Lung (tissue), 12 donors: ENCODE results near the gene DHX9. TPM values are rescaled to one million over a fixed set of nuclear protein-coding genes. Genes with fewer than 3 reads are reported as not detected.

ENCODE experiments used
- ATAC-seq: fragments of 200-7000 bp; cut with Tn5 transposase; one replicate; pipeline ENCODE4 v1.9.1; 2020; ENCODE audit warnings: moderate number of reproducible peaks; ENCODE audit not compliant: insufficient read depth, low FRiP score
- DNase-seq, 3 donors: peaks; one replicate each; pipeline ENCODE4 v3.0.0-alpha.2; 2013 to 2017
- H3K27ac ChIP-seq, 2 donors: one replicate each; pipeline ENCODE4 v1.5.1; 2013; ENCODE audit warnings: mild to moderate bottlenecking in 2 of 2, moderate library complexity in 2 of 2, control low read depth in 1 of 2, inconsistent platforms in 1 of 2, low read depth in 1 of 2, low read length in 1 of 2
- H3K27me3 ChIP-seq, 3 donors: one replicate each; pipeline ENCODE4 v1.5.1; 2013; ENCODE audit warnings: low read length in 2 of 3; ENCODE audit not compliant: control insufficient read depth in 3 of 3, insufficient read depth in 3 of 3
- H3K36me3 ChIP-seq, 4 donors: one replicate each; pipeline ENCODE4 v1.5.1; 2013; ENCODE audit warnings: low read length in 4 of 4, mild to moderate bottlenecking in 1 of 4, moderate library complexity in 1 of 4; ENCODE audit not compliant: control insufficient read depth in 4 of 4, insufficient read depth in 4 of 4
- H3K4me1 ChIP-seq, 5 donors: one replicate each; pipeline ENCODE4 v1.5.1; 2013; ENCODE audit warnings: low read length in 5 of 5, mild to moderate bottlenecking in 2 of 5, moderate library complexity in 1 of 5; ENCODE audit not compliant: control insufficient read depth in 5 of 5, insufficient read depth in 5 of 5
- H3K4me3 ChIP-seq: one replicate; pipeline ENCODE4 v1.5.1; 2013; ENCODE audit warnings: mild to moderate bottlenecking, control low read depth, moderate library complexity
- H3K9ac ChIP-seq, 2 donors: one replicate each; pipeline ENCODE4 v1.5.1; 2013; ENCODE audit warnings: low read length in 2 of 2, control low read depth in 1 of 2; ENCODE audit not compliant: insufficient read depth in 1 of 2
- H3K9me3 ChIP-seq, 4 donors: one replicate each; pipeline ENCODE4 v1.5.1; 2013; ENCODE audit warnings: low read length in 3 of 4, mild to moderate bottlenecking in 1 of 4, moderate library complexity in 1 of 4; ENCODE audit not compliant: control insufficient read depth in 4 of 4, insufficient read depth in 3 of 4
- WGBS, 2 donors: extraction: QIAGEN DNeasy Blood & Tissue Kit; methylation state at CpG; one replicate each; pipeline ENCODE4 v1.1.7; 2013; 5-methylcytosine and 5-hydroxymethylcytosine counted together
- polyA plus RNA-seq, 2 donors: library from polyadenylated mRNA; stranded (reverse); fragments of 200-250 nt; gene quantifications; one replicate each; pipeline ENCODE4 v1.2.1, GENCODE V29; 2013
- total RNA-seq, 2 donors: library from RNA; depleted of rRNA in 1 of 2; stranded (reverse); fragments of >200 nt in 1 of 2; gene quantifications; one replicate each; pipeline ENCODE4 v1.2.1, GENCODE V29; 2014 to 2021
- TF ChIP-seq, protein P1 (sequence below): IDR thresholded peaks from 2 replicates; pipeline ENCODE4 v1.5.1; 2012; ENCODE audit warnings: mild to moderate bottlenecking; ENCODE audit errors: control extremely low read depth, extremely low read depth
- donor health status: control.
- donor health status: control.
- donor health status: Bipolar disorder and iron deficiency.
- donor health status: healthy.
- donor health status: DM: yes; HTN: yes; CAD: no.

DHX9 gene
- total and polyA plus RNA-seq, 4 donors = 55.5 to 157 (median 114) TPM

GRCh38 chr1:182833271-182833670 lies 5.9 kb upstream of the DHX9 start:
- peaks cover 0 to 3% (median 0%) of the 10 kb centered on the region in 4 donors for H3K36me3 ChIP-seq

DNA sequence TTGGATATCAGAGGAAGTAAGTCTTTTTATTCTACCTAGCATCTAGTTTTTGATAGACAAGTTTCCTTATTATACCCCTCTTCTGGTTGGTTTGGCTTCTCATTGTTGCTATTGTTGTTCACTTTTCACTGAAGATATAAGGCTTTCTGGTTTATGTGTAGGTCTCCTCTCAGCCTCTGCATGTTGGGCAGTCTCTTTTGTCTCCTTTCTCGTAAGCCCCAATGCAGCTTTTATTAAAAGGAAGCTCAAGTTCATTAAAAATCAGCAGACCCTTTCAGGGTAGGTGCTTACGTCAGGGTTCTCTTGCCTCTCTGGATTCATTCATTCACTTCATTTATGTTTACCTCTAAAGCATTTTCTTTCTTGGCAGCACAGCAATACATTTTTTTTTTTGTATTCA lies 4.8 kb upstream of the DHX9 start:
- DNase-seq (no peak), ATAC-seq (no peak)
- H3K27me3 ChIP-seq = no peaks in the 10 kb centered on the region
- H3K9ac ChIP-seq = no peak overlapping the region
- no peak overlapping the region for H3K4me3 ChIP-seq
- H3K9me3 ChIP-seq = no peaks in the 10 kb centered on the region
- TF ChIP-seq, protein P1, sequence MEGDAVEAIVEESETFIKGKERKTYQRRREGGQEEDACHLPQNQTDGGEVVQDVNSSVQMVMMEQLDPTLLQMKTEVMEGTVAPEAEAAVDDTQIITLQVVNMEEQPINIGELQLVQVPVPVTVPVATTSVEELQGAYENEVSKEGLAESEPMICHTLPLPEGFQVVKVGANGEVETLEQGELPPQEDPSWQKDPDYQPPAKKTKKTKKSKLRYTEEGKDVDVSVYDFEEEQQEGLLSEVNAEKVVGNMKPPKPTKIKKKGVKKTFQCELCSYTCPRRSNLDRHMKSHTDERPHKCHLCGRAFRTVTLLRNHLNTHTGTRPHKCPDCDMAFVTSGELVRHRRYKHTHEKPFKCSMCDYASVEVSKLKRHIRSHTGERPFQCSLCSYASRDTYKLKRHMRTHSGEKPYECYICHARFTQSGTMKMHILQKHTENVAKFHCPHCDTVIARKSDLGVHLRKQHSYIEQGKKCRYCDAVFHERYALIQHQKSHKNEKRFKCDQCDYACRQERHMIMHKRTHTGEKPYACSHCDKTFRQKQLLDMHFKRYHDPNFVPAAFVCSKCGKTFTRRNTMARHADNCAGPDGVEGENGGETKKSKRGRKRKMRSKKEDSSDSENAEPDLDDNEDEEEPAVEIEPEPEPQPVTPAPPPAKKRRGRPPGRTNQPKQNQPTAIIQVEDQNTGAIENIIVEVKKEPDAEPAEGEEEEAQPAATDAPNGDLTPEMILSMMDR = no peak
- WGBS, 2 donors = 91 to 94% methylated on average over 2 of the region's 2 CpGs
- peaks cover 0 to 3% (median 0%) of the 10 kb centered on the region in 4 donors for H3K36me3 ChIP-seq
- H3K27ac ChIP-seq = no peak overlapping the region
- H3K4me1 ChIP-seq = no peaks in the 10 kb centered on the region

More at GRCh38 chr1:182833271-182833670, 5.9 kb upstream of the DHX9 start:
- Histone ChIP-seq H3K4me1 (no peaks in the 10 kb centered on the region), H3K27ac (no peak overlapping the region), H3K27me3 (no peaks in the 10 kb centered on the region), H3K9ac (no peak overlapping the region), H3K4me3 (no peak overlapping the region), H3K9me3 (no peaks in the 10 kb centered on the region)
- TF ChIP-seq, protein P1 = no peak
- no peak for DNase-seq
- ATAC-seq = no peak

- Histone ChIP-seq H3K9me3 (no peaks in the 10 kb centered on the region), H3K9ac (no peak overlapping the region), H3K4me3 (no peak overlapping the region), H3K27me3 (no peaks in the 10 kb centered on the region), H3K36me3 (no peaks in the 10 kb centered on the region), H3K4me1 (peaks cover 0 to 5% (median 3%) of the 10 kb centered on the region in 5 donors), H3K27ac (no peak overlapping the region)
- ATAC-seq (no peak), DNase-seq (no peak)
- TF ChIP-seq, protein P1 = no peak
- WGBS, 2 donors = 85 to 87% methylated on average over 10 of the region's 10 CpGs
These were observed 3.3 kb upstream of the DHX9 start for GRCh38 chr1:182835806-182836205.

GRCh38 chr1:182841368-182841988 lies 2.3 kb downstream of the DHX9 start:
- no peak overlapping the region for H3K27ac ChIP-seq
- peak overlapping the region in 1 of 2 donors; percentile 47 for H3K9ac ChIP-seq

More at GRCh38 chr1:182841368-182841988, 2.3 kb downstream of the DHX9 start:
- Histone ChIP-seq H3K27me3 (no peaks in the 10 kb centered on the region), H3K4me3 (no peak overlapping the region), H3K4me1 (peaks cover 0 to 25% (median 4%) of the 10 kb centered on the region in 5 donors), H3K36me3 (peaks cover 6 to 12% (median 7%) of the 10 kb centered on the region in 4 donors), H3K9me3 (no peaks in the 10 kb centered on the region)
- TF ChIP-seq, protein P1 = no peak
- ATAC-seq (no peak), DNase-seq (peak in 2 of 3 donors; percentile 31 to 43)
- WGBS, 2 donors = 46 to 59% methylated on average over 10 of the region's 10 CpGs
